Lower lobe of right lung (tissue), 2 donors: ENCODE results near the gene NME7. TPM values are rescaled to one million over a fixed set of nuclear protein-coding genes. Genes with fewer than 3 reads are reported as not detected.

Source experiments
- ATAC-seq, 2 donors: fragments of 200-7000 bp; cut with Tn5 transposase; one replicate each; pipeline ENCODE4 v1.9.1; 2020 to 2022; ENCODE audit warnings: mild to moderate bottlenecking in 2 of 2, moderate library complexity in 2 of 2
- DNase-seq: peaks from one replicate; pipeline ENCODE4 v3.0.0-alpha.2; 2020
- H3K27ac ChIP-seq: fragments of 200-600 bp; one replicate; pipeline ENCODE4 v1.8.0; 2022
- H3K27me3 ChIP-seq: fragments of 200-600 bp; one replicate; pipeline ENCODE4 v1.8.0; 2022; ENCODE audit warnings: low read depth
- H3K36me3 ChIP-seq: fragments of 200-600 bp; one replicate; pipeline ENCODE4 v1.8.0; 2022; ENCODE audit warnings: mild to moderate bottlenecking
- H3K4me1 ChIP-seq: fragments of 200-600 bp; one replicate; pipeline ENCODE4 v1.8.0; 2022
- H3K4me3 ChIP-seq: fragments of 200-600 bp; one replicate; pipeline ENCODE4 v1.8.0; 2022; ENCODE audit warnings: mild to moderate bottlenecking
- H3K9me3 ChIP-seq: fragments of 200-600 bp; one replicate; pipeline ENCODE4 v1.8.0; 2022
- intact Hi-C: fragments of 100-400 bp; cut with DNase I; formaldehyde crosslinking; loops from one replicate; pipeline ENCODE4 v1.11.0; 2022
- total RNA-seq: library from RNA; stranded (reverse); fragmentation: NEBNext Ultra II Directional; extraction: Animal tissue kit (Norgen Biotek cat#: 25700); gene quantifications from one replicate; pipeline ENCODE4 v1.2.1, GENCODE V29; 2021
- TF ChIP-seq, protein P1 (sequence below): fragments of 200-600 bp; IDR thresholded peaks from one replicate; pipeline ENCODE4 v1.8.0; 2022; ENCODE audit warnings: antibody characterized with exemption, mild to moderate bottlenecking
- donor health status: DM: no; HTN: yes; CAD: no; lungs with severe emphysema.

NME7 gene
- total RNA-seq, 1 donor from 2014 or later: 17.3 TPM

GRCh38 chr1:169308313-169309039 is 59.1 kb downstream of the NME7 start:
- H3K4me1 ChIP-seq: no peaks in the 10 kb centered on the region
- no peaks in the 10 kb centered on the region for H3K9me3 ChIP-seq
- intact Hi-C loops: no loop called here
- ATAC-seq: no peak
- DNase-seq: no peak
- no peak overlapping the region for H3K27ac ChIP-seq
- H3K4me3 ChIP-seq: no peak overlapping the region
- TF ChIP-seq, protein P1, sequence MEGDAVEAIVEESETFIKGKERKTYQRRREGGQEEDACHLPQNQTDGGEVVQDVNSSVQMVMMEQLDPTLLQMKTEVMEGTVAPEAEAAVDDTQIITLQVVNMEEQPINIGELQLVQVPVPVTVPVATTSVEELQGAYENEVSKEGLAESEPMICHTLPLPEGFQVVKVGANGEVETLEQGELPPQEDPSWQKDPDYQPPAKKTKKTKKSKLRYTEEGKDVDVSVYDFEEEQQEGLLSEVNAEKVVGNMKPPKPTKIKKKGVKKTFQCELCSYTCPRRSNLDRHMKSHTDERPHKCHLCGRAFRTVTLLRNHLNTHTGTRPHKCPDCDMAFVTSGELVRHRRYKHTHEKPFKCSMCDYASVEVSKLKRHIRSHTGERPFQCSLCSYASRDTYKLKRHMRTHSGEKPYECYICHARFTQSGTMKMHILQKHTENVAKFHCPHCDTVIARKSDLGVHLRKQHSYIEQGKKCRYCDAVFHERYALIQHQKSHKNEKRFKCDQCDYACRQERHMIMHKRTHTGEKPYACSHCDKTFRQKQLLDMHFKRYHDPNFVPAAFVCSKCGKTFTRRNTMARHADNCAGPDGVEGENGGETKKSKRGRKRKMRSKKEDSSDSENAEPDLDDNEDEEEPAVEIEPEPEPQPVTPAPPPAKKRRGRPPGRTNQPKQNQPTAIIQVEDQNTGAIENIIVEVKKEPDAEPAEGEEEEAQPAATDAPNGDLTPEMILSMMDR: no peak
- H3K36me3 ChIP-seq: no peaks in the 10 kb centered on the region
- no peaks in the 10 kb centered on the region for H3K27me3 ChIP-seq

- H3K9me3 ChIP-seq: no peaks in the 10 kb centered on the region
- no peak overlapping the region for H3K4me3 ChIP-seq
- ATAC-seq (no peak), DNase-seq (no peak)
- intact Hi-C loops: no loop called here
- TF ChIP-seq, protein P1: no peak
- no peaks in the 10 kb centered on the region for H3K4me1 ChIP-seq
- no peaks in the 10 kb centered on the region for H3K36me3 ChIP-seq
- no peaks in the 10 kb centered on the region for H3K27me3 ChIP-seq
- no peak overlapping the region for H3K27ac ChIP-seq
These were observed 60.4 kb downstream of the NME7 start for GRCh38 chr1:169307176-169307575.

DNA sequence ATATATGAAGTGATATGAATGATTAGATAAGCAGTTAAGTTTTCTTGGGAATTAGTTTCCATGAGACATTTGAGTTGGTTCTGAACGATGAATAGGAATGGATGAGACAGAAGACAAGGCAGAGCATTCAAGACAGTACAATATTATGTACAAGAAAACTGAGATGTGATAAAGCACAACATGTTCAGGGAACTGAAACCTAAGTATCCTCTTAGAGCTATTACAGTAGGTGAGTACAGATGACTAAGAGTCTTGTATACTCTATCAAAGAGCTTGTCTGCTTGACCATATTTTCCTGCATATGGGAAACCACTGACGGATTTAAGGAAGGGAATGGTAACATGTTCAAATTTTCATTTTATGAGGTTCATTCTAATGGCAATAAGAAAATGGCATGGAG is 61.6 kb downstream of the NME7 start:
- DNase-seq: no peak
- intact Hi-C loops: no loop called here

GRCh38 chr1:169305356-169305755 is 62.2 kb downstream of the NME7 start:
- H3K4me1 ChIP-seq: no peaks in the 10 kb centered on the region
- no peak overlapping the region for H3K4me3 ChIP-seq
- no peak for DNase-seq
- TF ChIP-seq, protein P1: no peak
- no peak overlapping the region for H3K27ac ChIP-seq
- H3K9me3 ChIP-seq: no peaks in the 10 kb centered on the region
- intact Hi-C loops: no loop called here
- H3K36me3 ChIP-seq: no peaks in the 10 kb centered on the region
- ATAC-seq: no peak
- no peaks in the 10 kb centered on the region for H3K27me3 ChIP-seq

More for the DNA sequence above, 61.6 kb downstream of the NME7 start:
- no peak for ATAC-seq
- no peaks in the 10 kb centered on the region for H3K9me3 ChIP-seq
- no peak overlapping the region for H3K4me3 ChIP-seq
- TF ChIP-seq, protein P1: no peak
- no peaks in the 10 kb centered on the region for H3K4me1 ChIP-seq
- H3K27ac ChIP-seq: no peak overlapping the region
- H3K27me3 ChIP-seq: no peaks in the 10 kb centered on the region
- no peaks in the 10 kb centered on the region for H3K36me3 ChIP-seq

DNA sequence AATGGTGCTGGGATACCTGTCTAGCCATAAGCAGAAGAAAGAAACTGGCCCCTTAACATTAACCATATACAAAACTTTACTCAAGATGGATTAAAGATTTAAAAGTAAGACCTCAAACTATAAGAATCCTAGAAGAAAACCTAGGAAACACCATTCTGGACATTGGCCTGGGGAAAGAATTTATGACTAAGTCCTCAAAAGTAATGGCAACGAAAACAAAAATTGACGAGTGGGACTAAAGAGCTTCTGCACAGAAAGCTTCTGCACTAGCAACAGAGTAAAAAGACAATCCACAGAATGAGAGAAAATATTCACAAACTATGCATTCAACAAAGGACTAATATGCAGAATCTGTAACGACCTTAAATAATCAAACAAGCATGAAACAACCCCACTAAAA is 66.7 kb downstream of the NME7 start:
- no peaks in the 10 kb centered on the region for H3K36me3 ChIP-seq
- TF ChIP-seq, protein P1: no peak
- no peak for ATAC-seq
- intact Hi-C loops: no loop called here
- no peaks in the 10 kb centered on the region for H3K4me1 ChIP-seq
- no peak for DNase-seq
- H3K27ac ChIP-seq: no peak overlapping the region
- H3K27me3 ChIP-seq: no peaks in the 10 kb centered on the region
- no peak overlapping the region for H3K4me3 ChIP-seq
- H3K9me3 ChIP-seq: no peaks in the 10 kb centered on the region
